Mesenteric fat pad (tissue), 1 donor: ENCODE data around the gene TMEM115. TPM values are rescaled to one million over a fixed set of nuclear protein-coding genes. Genes with fewer than 3 reads are reported as not detected.

Experiments
- DNase-seq: peaks from one replicate; pipeline ENCODE4 v3.0.0-alpha.2; 2020; ENCODE audit warnings: low spot score
- total RNA-seq: library from RNA; stranded (reverse); fragmentation: NEBNext Ultra II Directional; extraction: Animal tissue kit (Norgen Biotek cat#: 25700); gene quantifications from one replicate; pipeline ENCODE4 v1.2.1, GENCODE V29; 2021
- donor health status: DM: yes; HTN: yes; CAD: no.

Gene TMEM115
- total RNA-seq, 1 donor from 2014 or later, result 45.6 TPM

DNA sequence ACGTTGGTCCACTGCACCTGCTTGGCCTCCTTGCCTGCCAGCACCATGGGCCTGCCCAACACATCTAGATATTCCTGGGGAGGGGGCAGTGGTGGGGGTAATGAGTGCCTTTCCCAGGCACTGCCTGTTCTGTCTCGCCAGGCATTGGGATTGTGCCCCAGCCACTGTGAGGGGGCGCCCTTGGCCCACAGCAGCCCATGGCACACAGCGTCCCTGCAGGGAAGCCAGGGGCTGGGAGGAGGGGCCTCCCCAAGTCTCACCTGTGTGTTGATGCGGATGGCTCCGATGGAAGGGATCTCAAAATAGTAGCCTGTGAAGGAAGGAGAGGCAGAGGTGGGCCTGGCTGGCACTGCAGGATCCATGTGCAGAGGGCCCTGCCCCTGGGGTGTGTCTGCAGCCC lies 18.7 kb upstream of the TMEM115 start:
- no peak for DNase-seq

DNA sequence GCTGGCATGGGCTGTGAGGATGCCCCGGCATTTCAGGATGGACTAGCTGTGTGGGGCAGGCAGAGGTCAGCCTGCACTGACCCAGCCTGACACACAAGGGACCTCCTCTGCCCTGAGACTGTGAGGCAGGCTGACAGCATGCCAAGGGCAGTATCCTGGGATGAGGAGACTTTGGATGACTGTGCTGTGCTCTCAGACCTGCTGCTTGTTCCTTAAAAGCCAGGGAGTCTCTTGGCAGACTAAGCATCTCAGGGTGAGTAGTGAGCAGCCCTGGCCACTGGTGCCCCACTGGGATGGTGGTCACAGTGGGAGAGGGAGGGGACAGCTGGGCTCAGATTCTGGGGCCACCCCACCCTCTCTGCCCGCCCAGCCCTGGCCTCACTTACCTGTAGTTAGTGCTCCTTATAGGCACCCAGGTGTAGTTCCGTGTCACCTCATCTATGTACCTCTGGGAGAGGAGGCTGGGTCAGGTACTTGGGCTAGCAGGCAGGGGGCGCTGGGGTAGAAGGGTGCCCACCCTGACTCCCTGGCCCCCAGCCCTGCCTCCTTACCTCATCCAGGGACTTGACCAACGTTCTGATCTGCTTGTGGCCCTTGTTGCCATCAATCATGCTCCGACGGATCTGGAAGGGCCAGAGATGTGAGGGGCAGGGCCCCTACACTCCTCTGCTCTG lies 16.1 kb upstream of the TMEM115 start:
- DNase-seq, result no peak

GRCh38 chr3:50374363-50375257 lies 15.3 kb upstream of the TMEM115 start:
- DNase-seq, result no peak

GRCh38 chr3:50373146-50374051 lies 14.1 kb upstream of the TMEM115 start:
- no peak for DNase-seq

DNA sequence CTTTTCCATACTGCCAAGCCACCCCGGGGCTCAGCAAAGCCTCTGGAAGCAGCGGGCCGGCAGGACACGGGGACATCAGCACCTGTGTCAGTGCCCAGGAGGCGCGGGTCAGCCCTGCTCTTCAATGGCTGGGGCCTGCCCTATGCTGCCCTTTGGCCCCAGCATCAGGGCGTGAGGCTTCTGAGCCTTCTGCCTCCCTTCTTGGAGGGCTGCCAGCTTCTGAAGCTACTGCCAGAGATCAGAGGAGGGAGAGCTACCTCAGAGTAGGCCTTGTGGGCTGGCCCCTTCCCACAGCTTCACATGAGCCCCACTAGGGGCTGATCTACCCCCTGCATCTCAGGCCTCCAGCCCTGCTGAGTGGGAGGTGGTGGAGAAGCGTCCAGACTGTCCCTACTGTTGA lies 13.0 kb upstream of the TMEM115 start:
- no peak for DNase-seq

DNA sequence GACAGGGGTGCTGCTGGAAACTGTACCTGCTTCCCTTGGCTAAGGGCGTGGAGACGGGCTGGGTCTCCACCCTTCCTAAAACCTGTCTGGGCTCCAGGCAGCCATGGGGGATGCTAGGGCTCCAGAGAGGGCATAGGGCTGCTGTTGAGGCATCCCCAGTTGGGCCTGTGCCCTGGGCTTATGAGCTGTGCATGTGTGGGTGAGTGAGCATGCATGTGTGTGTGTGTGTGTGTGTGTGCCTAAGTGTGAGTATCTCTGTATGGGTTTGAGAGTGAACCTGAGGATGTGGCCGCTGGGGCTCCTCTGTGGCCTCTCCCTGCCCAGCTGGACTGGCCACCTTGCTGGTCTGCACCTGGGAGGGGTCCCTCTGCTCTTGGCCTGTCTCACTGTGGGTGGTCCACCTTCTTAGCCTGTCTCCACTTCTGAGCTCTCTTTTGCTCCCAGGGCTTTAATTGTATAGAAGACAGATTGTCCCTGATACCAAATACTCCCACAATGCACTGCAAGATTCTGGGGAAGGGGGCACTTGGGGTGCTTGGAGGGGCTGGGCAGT lies 11.9 kb upstream of the TMEM115 start:
- DNase-seq, result no peak

- no peak for DNase-seq
These were observed 11.3 kb upstream of the TMEM115 start for GRCh38 chr3:50370594-50370993.

GRCh38 chr3:50369012-50369670 lies 9.8 kb upstream of the TMEM115 start:
- no peak for DNase-seq

- DNase-seq, result no peak
These were observed 6.5 kb upstream of the TMEM115 start for GRCh38 chr3:50365842-50366220.

GRCh38 chr3:50365080-50365841 lies 5.9 kb upstream of the TMEM115 start:
- DNase-seq, result peak; percentile 95

DNA sequence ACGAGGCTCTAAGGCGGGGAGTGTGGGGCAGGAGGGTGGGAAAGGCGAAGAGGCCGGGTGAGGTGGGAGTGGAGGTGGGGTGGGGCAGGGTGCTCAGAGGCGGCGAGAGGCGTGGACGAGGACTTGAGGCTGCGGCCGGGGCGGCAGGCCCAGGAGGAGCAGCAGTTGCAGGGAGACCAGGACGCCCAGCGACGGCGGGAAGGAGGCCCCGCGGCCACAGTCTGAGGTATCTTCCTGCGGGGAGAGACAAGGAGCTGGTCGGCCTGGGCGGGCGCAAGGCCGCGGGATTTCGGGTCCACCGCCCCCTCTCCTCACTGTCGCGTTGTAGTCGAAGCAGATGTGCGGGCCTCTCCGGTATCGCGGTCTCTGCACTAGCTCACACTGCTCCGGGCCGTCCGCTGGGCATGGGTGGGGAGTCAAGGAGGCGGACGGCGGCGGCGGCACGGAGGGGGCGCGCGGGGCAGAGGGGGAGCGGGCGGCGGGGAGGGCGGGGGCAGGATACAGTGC lies 5.3 kb upstream of the TMEM115 start:
- DNase-seq, result no peak

DNA sequence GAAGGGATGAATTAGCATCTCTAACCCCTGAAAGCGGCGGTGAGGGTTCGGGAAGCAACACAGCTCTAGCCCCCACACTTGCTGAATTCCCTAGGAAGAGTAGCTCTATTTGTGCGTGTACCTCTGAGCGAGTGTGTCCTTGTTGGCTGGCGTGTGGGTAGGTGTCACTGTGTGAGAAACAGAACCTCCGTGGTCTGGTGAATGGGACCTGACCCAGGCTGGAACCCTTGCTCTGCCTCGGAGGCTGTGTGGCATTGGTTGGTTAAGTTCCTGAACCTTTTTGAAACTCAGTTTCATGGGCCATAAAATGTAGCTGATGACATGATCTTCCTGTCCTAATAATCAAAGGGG lies 414 bp upstream of the TMEM115 start:
- DNase-seq, result no peak

DNA sequence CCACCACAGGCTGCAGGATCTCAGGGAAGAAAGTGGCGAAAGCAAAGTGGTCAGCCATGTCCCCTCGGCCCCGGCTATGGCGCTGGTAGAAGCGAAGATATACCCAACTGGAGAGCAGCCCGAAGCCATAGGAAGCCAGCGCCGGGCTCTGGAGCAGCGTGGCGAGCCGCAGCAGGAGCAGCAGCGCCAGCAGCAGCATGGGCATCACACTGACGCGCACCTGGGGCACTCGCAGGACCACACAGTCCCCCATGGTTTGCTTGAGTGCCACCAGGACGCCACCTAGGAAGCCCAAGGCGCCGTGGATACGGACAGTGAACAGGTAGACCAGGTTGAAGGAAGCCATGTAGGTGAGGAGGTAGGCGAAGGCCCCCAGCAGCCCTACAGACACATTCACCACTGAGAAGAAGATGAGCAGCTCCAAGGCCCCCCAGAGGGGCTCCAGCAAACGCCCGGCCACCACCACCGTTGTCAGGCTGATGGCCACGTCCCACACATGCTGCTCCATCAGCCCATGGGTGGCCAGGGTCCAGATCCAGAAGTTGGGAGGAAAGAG lies 888 bp downstream of the TMEM115 start:
- no peak for DNase-seq

- no peak for DNase-seq
These were observed 1.8 kb downstream of the TMEM115 start for GRCh38 chr3:50357481-50357880.

DNA sequence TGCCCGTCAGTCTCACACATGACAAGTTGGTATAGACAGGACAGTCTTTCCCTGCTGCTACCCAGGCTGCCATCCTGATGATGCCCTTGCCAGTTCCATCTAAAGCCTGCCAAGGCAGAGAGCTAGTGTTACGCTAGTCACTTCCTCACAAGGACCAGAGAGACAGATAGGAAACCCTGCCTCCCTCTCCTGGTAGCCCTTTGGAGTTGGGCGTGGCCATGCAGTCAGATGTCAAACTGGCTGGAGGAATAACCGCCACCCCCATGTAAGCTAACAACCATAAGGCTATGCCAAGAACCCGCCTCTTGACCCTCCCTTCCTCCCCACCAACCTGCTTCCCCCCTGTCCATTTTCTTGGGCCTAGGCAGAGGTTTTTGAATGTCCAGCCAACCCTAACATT lies 2.8 kb downstream of the TMEM115 start:
- no peak for DNase-seq

- no peak for DNase-seq
These were observed 3.3 kb downstream of the TMEM115 start for GRCh38 chr3:50355829-50356552.

GRCh38 chr3:50354850-50355249 lies 4.5 kb downstream of the TMEM115 start:
- DNase-seq, result no peak

DNA sequence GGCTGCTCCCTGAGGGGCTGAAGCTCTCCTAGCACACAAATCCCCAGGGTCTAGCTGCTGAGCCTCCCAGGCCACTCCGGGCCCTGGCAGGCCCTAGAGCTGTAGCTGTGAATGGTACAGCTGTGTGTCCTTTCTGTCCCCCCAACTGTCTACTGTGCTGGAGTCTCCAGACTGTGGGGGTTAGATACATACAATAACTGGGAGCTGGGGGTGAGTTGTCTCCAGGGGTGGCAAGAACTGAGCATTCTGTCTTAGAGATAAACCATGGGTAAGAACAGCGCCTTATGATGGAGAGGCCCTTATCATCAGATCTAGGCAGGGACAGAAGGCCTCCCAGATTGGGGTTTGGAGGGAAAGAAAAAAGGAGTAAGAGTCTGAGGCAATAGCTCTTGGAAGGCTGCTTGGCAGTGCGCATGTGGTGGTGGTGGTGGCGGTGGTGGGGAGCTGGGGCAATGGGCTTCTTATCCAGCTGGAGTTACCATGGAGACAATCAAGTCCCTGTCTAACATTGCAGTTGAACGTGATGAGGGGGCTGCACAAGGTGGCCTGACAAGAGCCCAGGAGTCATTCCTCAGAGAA lies 5.0 kb downstream of the TMEM115 start:
- no peak for DNase-seq
